ENCODE results near the gene CENPE.

CENPE gene

DNA sequence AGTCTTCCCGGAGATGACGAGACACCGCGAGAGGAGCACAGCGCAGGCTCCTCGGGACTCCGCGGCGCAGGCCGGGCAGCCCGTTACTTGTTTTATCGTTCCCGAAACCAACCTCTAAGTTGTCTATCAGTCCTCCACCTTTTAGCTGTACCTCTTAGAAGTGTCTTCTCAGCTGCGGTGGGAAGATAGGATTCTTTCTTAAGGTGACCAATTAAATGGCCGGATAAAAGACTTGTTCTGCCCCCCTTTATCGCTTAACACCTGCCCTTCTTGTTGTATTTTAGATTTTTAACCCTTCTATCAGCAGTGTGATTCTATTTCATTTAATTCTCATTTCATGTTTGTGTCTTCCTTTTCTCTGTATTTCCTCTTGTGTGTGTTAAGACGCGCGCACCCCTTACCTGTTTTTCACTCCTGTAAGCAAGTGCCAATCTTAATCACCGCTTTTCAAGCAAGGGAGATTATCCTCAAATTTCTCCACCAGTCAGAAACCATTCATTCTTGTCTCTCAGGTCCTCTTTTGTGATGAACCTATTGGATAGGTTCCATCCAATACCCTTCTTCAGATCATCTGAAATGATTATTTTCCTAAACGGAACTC, 121.3 kb downstream of the CENPE start, which contains the start of gene SLC9B2:
SLC9B2 (minus strand) TSS at position 15 of the 601 bp plus-strand sequence. CDS start 9,211 bp downstream, outside the sequence.
- TF ChIP-seq EGR1 (IDR thresholded peaks at IDR 0.05) (no peak), CEBPB (IDR thresholded peaks at IDR 0.05) (no peak)
- TF ChIP-seq, protein P1, sequence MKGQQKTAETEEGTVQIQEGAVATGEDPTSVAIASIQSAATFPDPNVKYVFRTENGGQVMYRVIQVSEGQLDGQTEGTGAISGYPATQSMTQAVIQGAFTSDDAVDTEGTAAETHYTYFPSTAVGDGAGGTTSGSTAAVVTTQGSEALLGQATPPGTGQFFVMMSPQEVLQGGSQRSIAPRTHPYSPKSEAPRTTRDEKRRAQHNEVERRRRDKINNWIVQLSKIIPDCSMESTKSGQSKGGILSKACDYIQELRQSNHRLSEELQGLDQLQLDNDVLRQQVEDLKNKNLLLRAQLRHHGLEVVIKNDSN (IDR thresholded peaks at IDR 0.05) = no peak

DNA sequence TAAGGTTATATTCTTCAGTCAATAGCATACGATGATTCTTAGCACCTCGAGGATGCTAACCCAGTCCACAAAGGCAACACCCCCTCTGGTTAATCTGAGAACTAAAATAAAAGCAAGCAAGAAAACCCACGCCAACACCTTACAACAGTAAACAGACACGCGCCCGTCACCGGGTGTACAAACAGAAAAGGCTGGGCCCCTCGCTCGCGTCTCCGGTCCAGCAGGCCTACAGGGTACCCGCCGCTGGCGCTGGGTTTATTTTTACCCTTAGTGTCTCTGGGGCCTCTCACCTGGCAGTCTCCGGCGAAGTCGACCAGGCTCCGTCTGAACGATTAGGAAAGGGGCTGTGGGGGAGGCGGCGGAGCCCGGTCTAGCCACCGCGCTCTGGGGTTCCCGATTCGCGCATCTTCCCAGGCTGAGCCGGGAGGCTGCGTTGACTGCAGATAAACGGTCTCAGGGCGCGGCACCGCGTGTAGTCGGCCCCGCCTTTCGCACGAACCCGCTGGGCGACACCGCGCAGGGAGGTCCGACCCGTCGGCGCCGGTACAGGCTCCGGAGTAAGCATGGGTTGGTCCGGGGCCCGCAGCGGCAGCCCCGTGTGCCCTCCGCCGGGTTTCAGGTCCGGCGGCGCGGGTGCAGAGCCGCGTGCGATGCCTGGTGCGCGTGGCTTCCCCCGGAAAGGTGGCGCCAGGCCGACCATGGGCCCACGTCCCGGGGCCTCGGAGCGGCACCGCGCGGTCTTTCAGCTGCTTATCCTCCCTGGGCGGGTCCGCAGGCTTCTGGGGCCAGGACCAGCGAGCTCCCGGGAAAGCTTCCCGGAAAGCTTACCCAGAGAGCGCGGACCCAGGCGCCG, 122.0 kb downstream of the CENPE start:
- TF ChIP-seq TEAD4 (IDR thresholded peaks at IDR 0.05) = no peak
- peak; percentile 51; the same call in 1 of the 2 replicates for TF ChIP-seq TAF1 (IDR thresholded peaks at IDR 0.05; ENCODE audit: low read depth)
- TF ChIP-seq, protein P2, sequence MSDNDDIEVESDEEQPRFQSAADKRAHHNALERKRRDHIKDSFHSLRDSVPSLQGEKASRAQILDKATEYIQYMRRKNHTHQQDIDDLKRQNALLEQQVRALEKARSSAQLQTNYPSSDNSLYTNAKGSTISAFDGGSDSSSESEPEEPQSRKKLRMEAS (IDR thresholded peaks at IDR 0.05) = peak; percentile 91
- peak; percentile 24; the same call in 1 of the 2 replicates for TF ChIP-seq TCF12 (IDR thresholded peaks at IDR 0.05; ENCODE audit: low read depth)

DNA sequence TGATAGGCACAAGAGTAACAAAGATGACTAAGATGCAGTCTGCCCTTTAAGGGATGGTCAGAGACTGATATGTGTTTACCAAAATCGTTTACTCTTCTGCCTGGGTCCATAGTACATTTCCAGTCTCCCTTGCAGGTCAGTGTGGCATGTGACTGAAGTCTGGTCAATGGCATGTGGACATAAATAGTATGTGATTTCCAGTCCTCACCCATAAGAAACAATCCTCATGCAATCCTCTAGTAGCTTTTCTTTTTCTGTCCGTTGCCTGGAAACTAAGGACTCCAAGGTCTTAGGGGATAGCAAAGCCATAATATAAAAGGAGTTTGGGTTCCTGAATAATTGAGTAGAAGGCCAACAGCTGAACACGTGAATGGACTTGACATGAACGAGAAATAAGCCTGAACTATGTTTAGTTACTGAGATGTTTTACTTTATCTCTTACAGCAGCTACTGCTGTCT, 122.7 kb downstream of the CENPE start:
- no peak for TF ChIP-seq NFIC (IDR thresholded peaks at IDR 0.05)
- TF ChIP-seq ZBTB7A (IDR thresholded peaks at IDR 0.05; ENCODE audit: low read depth) = no peak
- TF ChIP-seq TCF12 (IDR thresholded peaks at IDR 0.05; ENCODE audit: low read depth) = no peak
- TF ChIP-seq, protein P2 (IDR thresholded peaks at IDR 0.05) = no peak

DNA sequence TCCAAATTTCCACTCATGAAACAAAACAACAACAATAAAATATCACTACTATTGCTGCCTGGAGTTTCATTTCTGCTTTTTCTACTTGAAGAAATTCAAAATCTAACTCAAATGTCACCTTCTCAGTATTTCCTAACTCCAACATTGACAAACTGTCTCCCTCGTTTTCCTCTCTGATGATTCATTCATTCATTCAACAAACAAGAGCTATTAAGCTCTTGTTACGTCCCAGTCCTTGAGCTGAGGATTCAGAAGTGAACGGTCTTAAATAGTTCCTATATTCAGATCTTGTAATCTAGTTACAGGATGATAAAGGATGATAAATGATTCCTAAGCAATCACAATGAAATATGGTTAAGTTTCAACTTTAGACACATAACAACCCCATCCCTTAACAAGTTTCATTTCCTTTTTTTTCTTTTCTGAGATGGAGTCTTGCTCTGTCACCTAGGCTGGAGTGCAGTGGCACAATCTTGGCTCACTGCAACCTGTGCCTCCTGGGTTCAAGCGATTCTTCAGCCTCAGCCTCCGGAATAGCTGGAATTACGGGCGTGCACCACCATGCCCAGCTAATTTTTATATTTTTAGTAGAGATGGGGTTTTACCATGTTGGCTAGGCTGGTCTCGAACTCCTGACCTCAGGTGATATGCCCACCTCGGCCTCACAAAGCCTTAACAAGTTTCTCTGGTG, 123.3 kb downstream of the CENPE start:
- TF ChIP-seq CEBPB (IDR thresholded peaks at IDR 0.05) = no peak
- TF ChIP-seq, protein P2 (IDR thresholded peaks at IDR 0.05) = no peak
- no peak for TF ChIP-seq NFIC (IDR thresholded peaks at IDR 0.05)
- no peak for TF ChIP-seq TCF12 (IDR thresholded peaks at IDR 0.05; ENCODE audit: low read depth)
- TF ChIP-seq CREB1 (IDR thresholded peaks at IDR 0.05; ENCODE audit: low read depth) = no peak
- TF ChIP-seq, protein P1 (IDR thresholded peaks at IDR 0.05) = no peak
- TF ChIP-seq TAF1 (IDR thresholded peaks at IDR 0.05; ENCODE audit: low read depth) = no peak
- TF ChIP-seq ZBTB7A (IDR thresholded peaks at IDR 0.05; ENCODE audit: low read depth) = no peak
- no peak for TF ChIP-seq TEAD4 (IDR thresholded peaks at IDR 0.05)

DNA sequence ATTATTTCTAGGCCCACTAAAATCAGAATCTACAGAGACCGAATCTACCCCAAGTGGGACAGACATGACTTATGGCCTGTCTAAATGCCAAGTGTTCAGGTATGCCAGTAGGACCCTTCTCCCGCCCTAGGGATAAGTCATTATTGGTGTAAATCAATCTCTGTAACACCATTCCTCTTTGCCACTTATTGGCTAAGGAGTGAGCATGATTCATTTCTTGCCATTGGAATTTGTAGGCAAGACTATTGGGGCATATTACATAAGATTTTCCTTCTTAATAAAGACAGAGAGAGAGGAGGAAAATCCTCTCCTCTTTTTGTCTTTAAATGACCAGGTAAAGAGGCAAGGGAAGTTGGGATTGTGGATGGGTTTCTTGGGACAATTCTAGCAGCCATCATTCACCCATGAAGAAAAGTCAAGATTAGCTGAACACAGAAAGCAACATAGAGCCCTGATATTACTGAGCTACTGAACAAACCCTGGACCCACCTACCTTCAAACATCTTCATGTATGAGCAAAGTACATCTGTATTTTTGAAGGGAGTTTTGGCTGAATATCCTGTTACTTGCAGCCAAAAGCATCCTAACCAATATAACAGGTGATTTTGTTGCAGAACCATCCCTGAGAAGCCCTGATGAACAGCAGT, 124.2 kb downstream of the CENPE start:
- TF ChIP-seq YY1 (IDR thresholded peaks at IDR 0.05; ENCODE audit: low read depth) (no peak), FOXM1 (IDR thresholded peaks at IDR 0.05; ENCODE audit: borderline replicate concordance, low read depth) (no peak), TAF1 (IDR thresholded peaks at IDR 0.05; ENCODE audit: low read depth) (no peak), ZBTB7A (IDR thresholded peaks at IDR 0.05; ENCODE audit: low read depth) (no peak), EP300 (IDR thresholded peaks at IDR 0.05; ENCODE audit: borderline replicate concordance) (no peak), TCF12 (IDR thresholded peaks at IDR 0.05; ENCODE audit: low read depth) (no peak), CEBPB (IDR thresholded peaks at IDR 0.05) (no peak), TEAD4 (IDR thresholded peaks at IDR 0.05) (no peak), NFIC (IDR thresholded peaks at IDR 0.05) (no peak), CREB1 (IDR thresholded peaks at IDR 0.05; ENCODE audit: low read depth) (no peak), RAD21 (IDR thresholded peaks at IDR 0.05; ENCODE audit: low read depth) (no peak), EGR1 (IDR thresholded peaks at IDR 0.05) (no peak)
- TF ChIP-seq, protein P2 (IDR thresholded peaks at IDR 0.05) = no peak
- TF ChIP-seq, protein P3, sequence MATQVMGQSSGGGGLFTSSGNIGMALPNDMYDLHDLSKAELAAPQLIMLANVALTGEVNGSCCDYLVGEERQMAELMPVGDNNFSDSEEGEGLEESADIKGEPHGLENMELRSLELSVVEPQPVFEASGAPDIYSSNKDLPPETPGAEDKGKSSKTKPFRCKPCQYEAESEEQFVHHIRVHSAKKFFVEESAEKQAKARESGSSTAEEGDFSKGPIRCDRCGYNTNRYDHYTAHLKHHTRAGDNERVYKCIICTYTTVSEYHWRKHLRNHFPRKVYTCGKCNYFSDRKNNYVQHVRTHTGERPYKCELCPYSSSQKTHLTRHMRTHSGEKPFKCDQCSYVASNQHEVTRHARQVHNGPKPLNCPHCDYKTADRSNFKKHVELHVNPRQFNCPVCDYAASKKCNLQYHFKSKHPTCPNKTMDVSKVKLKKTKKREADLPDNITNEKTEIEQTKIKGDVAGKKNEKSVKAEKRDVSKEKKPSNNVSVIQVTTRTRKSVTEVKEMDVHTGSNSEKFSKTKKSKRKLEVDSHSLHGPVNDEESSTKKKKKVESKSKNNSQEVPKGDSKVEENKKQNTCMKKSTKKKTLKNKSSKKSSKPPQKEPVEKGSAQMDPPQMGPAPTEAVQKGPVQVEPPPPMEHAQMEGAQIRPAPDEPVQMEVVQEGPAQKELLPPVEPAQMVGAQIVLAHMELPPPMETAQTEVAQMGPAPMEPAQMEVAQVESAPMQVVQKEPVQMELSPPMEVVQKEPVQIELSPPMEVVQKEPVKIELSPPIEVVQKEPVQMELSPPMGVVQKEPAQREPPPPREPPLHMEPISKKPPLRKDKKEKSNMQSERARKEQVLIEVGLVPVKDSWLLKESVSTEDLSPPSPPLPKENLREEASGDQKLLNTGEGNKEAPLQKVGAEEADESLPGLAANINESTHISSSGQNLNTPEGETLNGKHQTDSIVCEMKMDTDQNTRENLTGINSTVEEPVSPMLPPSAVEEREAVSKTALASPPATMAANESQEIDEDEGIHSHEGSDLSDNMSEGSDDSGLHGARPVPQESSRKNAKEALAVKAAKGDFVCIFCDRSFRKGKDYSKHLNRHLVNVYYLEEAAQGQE (IDR thresholded peaks at IDR 0.05; ENCODE audit: low read depth) = no peak
- TF ChIP-seq, protein P1 (IDR thresholded peaks at IDR 0.05) = no peak
